Measurements from ENCODE around the gene RRP9. TPM values are rescaled to one million over a fixed set of nuclear protein-coding genes. Genes with fewer than 3 reads are reported as not detected.
"Not testable (repeated sequence)": the region's sequence is repeated elsewhere in the genome, so short reads cannot be mapped to it uniquely, and the experiment has no call there.

RRP9 gene
- 16.3 and 16.9 TPM in 2 replicates for total RNA-seq (ENCODE audit: low replicate concordance)

DNA sequence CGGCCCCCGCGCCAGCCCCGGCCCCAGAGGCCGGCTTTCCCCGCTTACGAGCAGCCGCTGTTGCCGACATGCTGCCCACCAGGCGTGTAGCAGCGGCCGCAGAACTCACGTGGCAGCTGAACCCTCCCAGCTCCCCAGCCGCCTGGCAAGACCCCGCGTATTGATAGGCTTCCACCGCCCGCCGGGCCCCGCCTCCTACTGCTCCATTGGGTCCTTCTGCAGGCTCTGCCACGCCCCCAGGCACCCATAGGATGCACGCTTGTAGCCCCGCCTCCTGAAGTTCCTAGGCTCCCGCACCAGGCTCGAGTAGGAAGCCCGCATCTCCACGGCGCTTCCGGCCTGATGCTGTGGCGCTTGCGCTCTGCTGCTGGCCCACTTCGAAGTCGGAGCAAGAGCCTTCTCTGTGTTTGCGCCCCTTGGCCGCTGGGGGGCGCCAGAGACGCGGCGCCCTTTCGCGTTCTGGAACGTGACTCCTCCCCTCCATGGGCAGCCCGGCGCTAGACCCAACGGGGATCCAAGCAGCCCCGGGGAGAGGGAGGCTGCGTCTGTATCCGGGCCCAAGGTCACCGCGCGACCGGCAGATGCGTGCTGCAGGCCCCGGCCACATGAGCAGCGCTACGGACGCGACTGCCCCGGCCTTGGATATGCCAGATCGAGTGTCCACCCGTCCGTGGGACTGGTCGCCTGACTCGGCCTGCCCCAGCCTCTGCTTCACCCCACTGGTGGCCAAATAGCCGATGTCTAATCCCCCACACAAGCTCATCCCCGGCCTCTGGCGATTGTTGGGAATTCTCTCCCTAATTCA is at the start of gene RRP9, which contains the start of gene PARP3:
TSS of gene RRP9 (minus strand) at position 107 of the 805 bp plus-strand sequence. CDS start at position 70, 37 bp downstream.
TSS of gene PARP3 (plus strand) at position 566 of the 805 bp plus-strand sequence. CDS start 993 bp downstream, outside the sequence.
- TF ChIP-seq, protein P1, sequence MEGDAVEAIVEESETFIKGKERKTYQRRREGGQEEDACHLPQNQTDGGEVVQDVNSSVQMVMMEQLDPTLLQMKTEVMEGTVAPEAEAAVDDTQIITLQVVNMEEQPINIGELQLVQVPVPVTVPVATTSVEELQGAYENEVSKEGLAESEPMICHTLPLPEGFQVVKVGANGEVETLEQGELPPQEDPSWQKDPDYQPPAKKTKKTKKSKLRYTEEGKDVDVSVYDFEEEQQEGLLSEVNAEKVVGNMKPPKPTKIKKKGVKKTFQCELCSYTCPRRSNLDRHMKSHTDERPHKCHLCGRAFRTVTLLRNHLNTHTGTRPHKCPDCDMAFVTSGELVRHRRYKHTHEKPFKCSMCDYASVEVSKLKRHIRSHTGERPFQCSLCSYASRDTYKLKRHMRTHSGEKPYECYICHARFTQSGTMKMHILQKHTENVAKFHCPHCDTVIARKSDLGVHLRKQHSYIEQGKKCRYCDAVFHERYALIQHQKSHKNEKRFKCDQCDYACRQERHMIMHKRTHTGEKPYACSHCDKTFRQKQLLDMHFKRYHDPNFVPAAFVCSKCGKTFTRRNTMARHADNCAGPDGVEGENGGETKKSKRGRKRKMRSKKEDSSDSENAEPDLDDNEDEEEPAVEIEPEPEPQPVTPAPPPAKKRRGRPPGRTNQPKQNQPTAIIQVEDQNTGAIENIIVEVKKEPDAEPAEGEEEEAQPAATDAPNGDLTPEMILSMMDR (IDR thresholded peaks at IDR 0.05; ENCODE audit: insufficient read depth, low read length), result peak; percentile 98
- H3K4me3 ChIP-seq (ENCODE audit: low read depth, low read length), result peak within 1 kb of the TSS; percentile 89
- peak; percentile 100 for DNase-seq (ENCODE audit: low read depth)

DNA sequence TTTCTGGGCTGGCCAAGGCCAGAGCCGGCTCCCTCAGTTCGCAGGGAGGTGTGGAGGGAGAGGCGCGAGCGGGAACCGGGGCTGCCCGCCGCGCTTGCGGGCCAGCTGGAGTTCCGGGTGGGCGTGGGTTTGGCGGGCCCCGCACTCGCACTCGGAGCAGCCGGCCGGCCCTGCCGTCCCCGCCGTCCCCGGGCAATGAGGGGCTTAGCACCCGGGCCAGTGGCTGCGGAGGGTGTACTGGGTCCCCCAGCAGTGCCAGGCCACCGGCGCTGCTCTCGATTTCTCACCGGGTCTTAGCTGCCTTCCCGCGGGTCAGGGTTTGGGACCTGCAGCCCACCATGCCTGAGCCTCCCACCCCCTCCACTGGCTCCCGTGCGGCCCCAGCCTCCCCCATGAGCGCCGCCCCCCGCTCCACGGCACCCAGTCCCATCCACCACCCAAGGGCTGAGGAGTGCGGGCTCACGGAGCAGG is 48.8 kb upstream of the RRP9 start:
- not testable (repeated sequence) for DNase-seq (ENCODE audit: low read depth); H3K4me3 ChIP-seq (ENCODE audit: low read depth, low read length)

DNA sequence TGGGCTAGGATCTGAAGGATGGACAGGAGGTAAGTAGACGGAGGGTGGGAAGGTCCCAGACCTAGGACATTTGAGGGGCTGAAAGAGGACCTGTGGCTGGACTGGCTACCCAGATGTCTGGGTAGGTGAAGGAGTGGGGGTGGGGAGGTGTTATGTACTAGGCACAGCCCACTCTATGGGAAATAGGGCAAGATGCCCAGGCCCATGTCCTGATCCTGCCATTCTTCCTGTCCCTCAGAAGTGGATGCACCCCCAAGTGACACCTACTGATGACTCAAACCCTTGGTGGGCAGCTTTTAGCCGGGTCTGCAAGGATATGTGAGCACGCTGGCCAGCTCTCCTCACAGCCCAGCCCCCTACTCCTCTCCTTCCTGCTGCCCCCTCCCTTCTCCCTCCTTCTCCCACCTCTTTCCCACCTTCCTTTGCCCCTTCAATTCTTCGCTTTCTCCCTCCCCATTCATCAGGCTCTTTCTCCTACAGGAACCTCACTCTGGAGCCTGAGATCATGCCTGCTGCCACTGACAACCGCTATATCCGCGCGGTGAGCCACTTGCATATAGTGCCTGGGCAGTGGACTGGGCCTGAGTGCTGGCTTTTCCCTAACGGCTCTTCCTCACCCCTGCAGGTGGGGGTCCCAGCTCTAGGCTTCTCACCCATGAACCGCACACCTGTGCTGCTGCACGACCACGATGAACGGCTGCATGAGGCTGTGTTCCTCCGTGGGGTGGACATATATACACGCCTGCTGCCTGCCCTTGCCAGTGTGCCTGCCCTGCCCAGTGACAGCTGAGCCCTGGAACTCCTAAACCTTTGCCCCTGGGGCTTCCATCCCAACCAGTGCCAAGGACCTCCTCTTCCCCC is 46.8 kb upstream of the RRP9 start:
- H3K4me3 ChIP-seq (ENCODE audit: low read depth, low read length), result no peak overlapping the region
- no peak for DNase-seq (ENCODE audit: low read depth)
- TF ChIP-seq, protein P1 (IDR thresholded peaks at IDR 0.05; ENCODE audit: insufficient read depth, low read length), result no peak

- H3K4me3 ChIP-seq (ENCODE audit: low read depth, low read length), result no peak overlapping the region
- TF ChIP-seq, protein P1 (IDR thresholded peaks at IDR 0.05; ENCODE audit: insufficient read depth, low read length), result no peak
- no peak for DNase-seq (ENCODE audit: low read depth)
Measured at GRCh38 chr3:51987568-51987967, 45.9 kb upstream of the RRP9 start.

- no peak for DNase-seq (ENCODE audit: low read depth)
- TF ChIP-seq, protein P1 (IDR thresholded peaks at IDR 0.05; ENCODE audit: insufficient read depth, low read length), result no peak
- H3K4me3 ChIP-seq (ENCODE audit: low read depth, low read length), result no peak overlapping the region
Measured at GRCh38 chr3:51986010-51986947, 44.6 kb upstream of the RRP9 start.

- no peak for DNase-seq (ENCODE audit: low read depth)
- no peak overlapping the region for H3K4me3 ChIP-seq (ENCODE audit: low read depth, low read length)
- TF ChIP-seq, protein P1 (IDR thresholded peaks at IDR 0.05; ENCODE audit: insufficient read depth, low read length), result no peak
Measured at GRCh38 chr3:51985063-51985462, 43.4 kb upstream of the RRP9 start.
